Activated T-helper 17 cell treated with anti-CD3 and anti-CD28 coated beads, Interleukin-2, amount 50 U/mL, for 72 hours (primary cell): ENCODE measurements around the gene CLASRP. TPM values are rescaled to one million over a fixed set of nuclear protein-coding genes. Genes with fewer than 3 reads are reported as not detected.

Source experiments
- total RNA-seq, 2 donors: library from RNA; stranded (reverse); gene quantifications; one replicate each; pipeline ENCODE4 v1.2.3, GENCODE V29; 2022

Gene CLASRP
- total RNA-seq, 2 donors from 2014 or later, result 87.5 TPM

Other genes with a start within 250 kb of the CLASRP start
- not detected for gene BCAM, start 229.9 kb upstream of the CLASRP start, total RNA-seq
- under 1 TPM; 0.45 to 0.64 TPM for gene NECTIN2, start 192.7 kb upstream of the CLASRP start, total RNA-seq
- 100 to 1,000 TPM in 1 of 2 donors, 10 to 100 TPM in 1; 55.3 to 165 TPM for gene TOMM40, start 147.8 kb upstream of the CLASRP start, total RNA-seq
- gene APOE, start 133.2 kb upstream of the CLASRP start, total RNA-seq, result 1 to 10 TPM in 1 of 2 donors, under 1 TPM in 1; 0.91 to 2.2 TPM
- 1 to 10 TPM in 1 of 2 donors, under 1 TPM in 1; 0.89 to 1.6 TPM for gene APOC1, start 124.4 kb upstream of the CLASRP start, total RNA-seq
- gene APOC4, start 96.8 kb upstream of the CLASRP start, total RNA-seq, result not detected
- gene APOC2, start 93.0 kb upstream of the CLASRP start, total RNA-seq, result not detected
- 10 to 100 TPM; 60.2 to 80.5 TPM for gene CLPTM1, start 83.7 kb upstream of the CLASRP start, total RNA-seq
- gene RELB, start 37.6 kb upstream of the CLASRP start, total RNA-seq, result 10 to 100 TPM; 41.4 to 52.0 TPM
- 10 to 100 TPM in 1 of 2 donors, 1 to 10 TPM in 1; 6.7 to 11.6 TPM for gene ZNF296, start 37.4 kb downstream of the CLASRP start, total RNA-seq
- gene GEMIN7, start 40.2 kb downstream of the CLASRP start, total RNA-seq, result 10 to 100 TPM; 56.9 to 57.2 TPM
- gene PPP1R37, start 54.1 kb downstream of the CLASRP start, total RNA-seq, result 10 to 100 TPM; 19.8 to 27.7 TPM
- under 1 TPM; 0.06 to 0.40 TPM for gene NKPD1, start 121.9 kb downstream of the CLASRP start, total RNA-seq
- 10 to 100 TPM; 12.9 to 32.1 TPM for gene TRAPPC6A, start 139.2 kb downstream of the CLASRP start, total RNA-seq
- gene BLOC1S3, start 139.7 kb downstream of the CLASRP start, total RNA-seq, result 10 to 100 TPM; 13.9 to 16.7 TPM
- gene EXOC3L2, start 206.4 kb downstream of the CLASRP start, total RNA-seq, result not detected
- 10 to 100 TPM; 21.8 to 26.6 TPM for gene MARK4, start 212.2 kb downstream of the CLASRP start, total RNA-seq